ENCODE results near the gene ELL. TPM values are rescaled to one million over a fixed set of nuclear protein-coding genes. Genes with fewer than 3 reads are reported as not detected.

The ELL gene
- polyA plus RNA-seq, 1 of the 3 experiments (the other 2 are of a cell fraction), result 7.4 TPM

GRCh38 chr19:18430417-18431144, 91.3 kb downstream of the ELL start:
- TF ChIP-seq, protein P1, sequence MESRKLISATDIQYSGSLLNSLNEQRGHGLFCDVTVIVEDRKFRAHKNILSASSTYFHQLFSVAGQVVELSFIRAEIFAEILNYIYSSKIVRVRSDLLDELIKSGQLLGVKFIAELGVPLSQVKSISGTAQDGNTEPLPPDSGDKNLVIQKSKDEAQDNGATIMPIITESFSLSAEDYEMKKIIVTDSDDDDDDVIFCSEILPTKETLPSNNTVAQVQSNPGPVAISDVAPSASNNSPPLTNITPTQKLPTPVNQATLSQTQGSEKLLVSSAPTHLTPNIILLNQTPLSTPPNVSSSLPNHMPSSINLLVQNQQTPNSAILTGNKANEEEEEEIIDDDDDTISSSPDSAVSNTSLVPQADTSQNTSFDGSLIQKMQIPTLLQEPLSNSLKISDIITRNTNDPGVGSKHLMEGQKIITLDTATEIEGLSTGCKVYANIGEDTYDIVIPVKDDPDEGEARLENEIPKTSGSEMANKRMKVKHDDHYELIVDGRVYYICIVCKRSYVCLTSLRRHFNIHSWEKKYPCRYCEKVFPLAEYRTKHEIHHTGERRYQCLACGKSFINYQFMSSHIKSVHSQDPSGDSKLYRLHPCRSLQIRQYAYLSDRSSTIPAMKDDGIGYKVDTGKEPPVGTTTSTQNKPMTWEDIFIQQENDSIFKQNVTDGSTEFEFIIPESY (IDR thresholded peaks at IDR 0.05; ENCODE audit: borderline replicate concordance, low read depth), result no peak
- TF ChIP-seq RAD21 (IDR thresholded peaks at IDR 0.05; ENCODE audit: low read length), result no peak
- no peak for TF ChIP-seq POLR2AphosphoS5 (IDR thresholded peaks at IDR 0.05; ENCODE audit: low read depth, low read length)
- TF ChIP-seq, protein P2, sequence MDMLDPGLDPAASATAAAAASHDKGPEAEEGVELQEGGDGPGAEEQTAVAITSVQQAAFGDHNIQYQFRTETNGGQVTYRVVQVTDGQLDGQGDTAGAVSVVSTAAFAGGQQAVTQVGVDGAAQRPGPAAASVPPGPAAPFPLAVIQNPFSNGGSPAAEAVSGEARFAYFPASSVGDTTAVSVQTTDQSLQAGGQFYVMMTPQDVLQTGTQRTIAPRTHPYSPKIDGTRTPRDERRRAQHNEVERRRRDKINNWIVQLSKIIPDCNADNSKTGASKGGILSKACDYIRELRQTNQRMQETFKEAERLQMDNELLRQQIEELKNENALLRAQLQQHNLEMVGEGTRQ (IDR thresholded peaks at IDR 0.05; ENCODE audit: borderline replicate concordance, low read depth, low read length), result no peak
- TF ChIP-seq, protein P3, sequence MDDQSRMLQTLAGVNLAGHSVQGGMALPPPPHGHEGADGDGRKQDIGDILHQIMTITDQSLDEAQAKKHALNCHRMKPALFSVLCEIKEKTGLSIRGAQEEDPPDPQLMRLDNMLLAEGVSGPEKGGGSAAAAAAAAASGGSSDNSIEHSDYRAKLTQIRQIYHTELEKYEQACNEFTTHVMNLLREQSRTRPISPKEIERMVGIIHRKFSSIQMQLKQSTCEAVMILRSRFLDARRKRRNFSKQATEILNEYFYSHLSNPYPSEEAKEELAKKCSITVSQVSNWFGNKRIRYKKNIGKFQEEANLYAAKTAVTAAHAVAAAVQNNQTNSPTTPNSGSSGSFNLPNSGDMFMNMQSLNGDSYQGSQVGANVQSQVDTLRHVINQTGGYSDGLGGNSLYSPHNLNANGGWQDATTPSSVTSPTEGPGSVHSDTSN (IDR thresholded peaks at IDR 0.05), result no peak
- TF ChIP-seq TCF12 (IDR thresholded peaks at IDR 0.05), result no peak
- TF ChIP-seq MXI1 (IDR thresholded peaks at IDR 0.05; ENCODE audit: low read depth, low read length), result no peak
- TF ChIP-seq, protein P4, sequence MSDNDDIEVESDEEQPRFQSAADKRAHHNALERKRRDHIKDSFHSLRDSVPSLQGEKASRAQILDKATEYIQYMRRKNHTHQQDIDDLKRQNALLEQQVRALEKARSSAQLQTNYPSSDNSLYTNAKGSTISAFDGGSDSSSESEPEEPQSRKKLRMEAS (IDR thresholded peaks at IDR 0.05; ENCODE audit: low read depth), result no peak
- no peak for TF ChIP-seq FOXM1 (IDR thresholded peaks at IDR 0.05; ENCODE audit: low read depth)
- TF ChIP-seq, protein P5, sequence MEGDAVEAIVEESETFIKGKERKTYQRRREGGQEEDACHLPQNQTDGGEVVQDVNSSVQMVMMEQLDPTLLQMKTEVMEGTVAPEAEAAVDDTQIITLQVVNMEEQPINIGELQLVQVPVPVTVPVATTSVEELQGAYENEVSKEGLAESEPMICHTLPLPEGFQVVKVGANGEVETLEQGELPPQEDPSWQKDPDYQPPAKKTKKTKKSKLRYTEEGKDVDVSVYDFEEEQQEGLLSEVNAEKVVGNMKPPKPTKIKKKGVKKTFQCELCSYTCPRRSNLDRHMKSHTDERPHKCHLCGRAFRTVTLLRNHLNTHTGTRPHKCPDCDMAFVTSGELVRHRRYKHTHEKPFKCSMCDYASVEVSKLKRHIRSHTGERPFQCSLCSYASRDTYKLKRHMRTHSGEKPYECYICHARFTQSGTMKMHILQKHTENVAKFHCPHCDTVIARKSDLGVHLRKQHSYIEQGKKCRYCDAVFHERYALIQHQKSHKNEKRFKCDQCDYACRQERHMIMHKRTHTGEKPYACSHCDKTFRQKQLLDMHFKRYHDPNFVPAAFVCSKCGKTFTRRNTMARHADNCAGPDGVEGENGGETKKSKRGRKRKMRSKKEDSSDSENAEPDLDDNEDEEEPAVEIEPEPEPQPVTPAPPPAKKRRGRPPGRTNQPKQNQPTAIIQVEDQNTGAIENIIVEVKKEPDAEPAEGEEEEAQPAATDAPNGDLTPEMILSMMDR (IDR thresholded peaks at IDR 0.05), result no peak
- TF ChIP-seq GABPA (IDR thresholded peaks at IDR 0.05; ENCODE audit: low read depth), result no peak
- TF ChIP-seq RCOR1 (IDR thresholded peaks at IDR 0.05; ENCODE audit: low read length), result no peak
- TF ChIP-seq JUND (IDR thresholded peaks at IDR 0.05), result no peak
- TF ChIP-seq FOSL2 (IDR thresholded peaks at IDR 0.05; ENCODE audit: borderline replicate concordance, low read depth), result no peak
- no peak for TF ChIP-seq TAF1 (IDR thresholded peaks at IDR 0.05; ENCODE audit: borderline replicate concordance, low read depth, low read length)
- TF ChIP-seq TEAD4 (IDR thresholded peaks at IDR 0.05; ENCODE audit: borderline replicate concordance, insufficient read depth), result no peak
- Histone ChIP-seq H3K79me2 (ENCODE audit: insufficient read depth) (peaks cover 16% of the 10 kb centered on the region; the same call in 1 of the 2 replicates), H3K9me3 (no peaks in the 10 kb centered on the region), H3K9ac (no peak overlapping the region), H3K27ac (ENCODE audit: low read depth in 2 of 2, low read length in 1 of 2) (no peak overlapping the region; a peak in 1 of 4 replicates), H3F3A (replicated peaks; ENCODE audit: insufficient read depth) (peaks cover 5% of the 10 kb centered on the region), H3K9me2 (no peaks in the 10 kb centered on the region), H4K20me1 (ENCODE audit: insufficient read depth) (peaks cover 9% of the 10 kb centered on the region), H3K36me3 (replicated peaks in 1 of 2; ENCODE audit: control insufficient read depth in 1 of 2, insufficient read depth in 2 of 2, low read length in 1 of 2) (peaks cover 0 to 9% of the 10 kb centered on the region in 2 experiments), H3K27me3 (ENCODE audit: insufficient read depth) (no peaks in the 10 kb centered on the region), H3K4me3 (ENCODE audit: low read depth in 2 of 2, low read length in 1 of 2) (no peak overlapping the region), H2AFZ (ENCODE audit: low read depth) (no peak overlapping the region), H3K4me2 (no peak overlapping the region), H3K4me1 (ENCODE audit: control insufficient read depth in 1 of 2, insufficient read depth in 2 of 2, low read depth in 1 of 2, low read length in 1 of 2) (peaks cover 23 to 63% of the 10 kb centered on the region in 2 experiments; a peak in 2 of 4 replicates)
- no peak for DNase-seq
- CTCF ChIA-PET, result no interaction called here
- POLR2A ChIA-PET, result interaction anchor here (0.5 kb wide), 1 partner anchor 248 kb away, joined by 6 read pairs; no protein-coding TSS in a partner anchor
- WGBS (ENCODE audit: low lambda C conversion rate), result 93% methylated on average over 5 of the region's 21 CpGs
